ENCODE measurements around the gene RPS26. TPM values are rescaled to one million over a fixed set of nuclear protein-coding genes. Genes with fewer than 3 reads are reported as not detected.

The RPS26 gene
- total and polyA plus RNA-seq, 2 donors from 2014 or later = 46.7 to 637 TPM

GRCh38 chr12:56014205-56014604 lies 27.5 kb upstream of the RPS26 start:
- H3K9ac ChIP-seq (ENCODE audit: low read length in 3 of 3) = peak overlapping the region in 1 of 3 donors; percentile 14
- FAIRE-seq = no peak
- peaks cover 0 to 12% (median 6%) of the 10 kb centered on the region in 3 donors for H3K4me1 ChIP-seq (ENCODE audit: control insufficient read depth in 2 of 3, insufficient read depth in 2 of 3, low read depth in 1 of 3, low read length in 3 of 3)
- H3K9me3 ChIP-seq (ENCODE audit: control insufficient read depth in 2 of 3, insufficient read depth in 1 of 3, low read length in 3 of 3) = no peaks in the 10 kb centered on the region
- peak overlapping the region; percentile 51 to 73 for H3K27ac ChIP-seq (ENCODE audit: low read depth in 2 of 2, low read length in 2 of 2)
- no peak overlapping the region for H3K4me3 ChIP-seq (ENCODE audit: low read length in 3 of 3)
- TF ChIP-seq CTCF (IDR thresholded peaks at IDR 0.05; ENCODE audit: borderline replicate concordance, extremely low read depth, insufficient read depth) = no peak
- H3K27me3 ChIP-seq (ENCODE audit: control insufficient read depth, insufficient read depth, low read length) = no peaks in the 10 kb centered on the region
- no peaks in the 10 kb centered on the region for H3K36me3 ChIP-seq (ENCODE audit: control insufficient read depth in 2 of 3, insufficient read depth in 3 of 3, low read length in 3 of 3)
- intact Hi-C loops (cut with DNase I) = no loop called here
- DNase-seq = peak in 3 of 5 donors; percentile 55 to 88 (median 85)

- peaks cover 0 to 17% (median 6%) of the 10 kb centered on the region in 3 donors for H3K4me1 ChIP-seq (ENCODE audit: control insufficient read depth in 2 of 3, insufficient read depth in 2 of 3, low read depth in 1 of 3, low read length in 3 of 3)
- no peak overlapping the region for H3K4me3 ChIP-seq (ENCODE audit: low read length in 3 of 3)
- no peak for TF ChIP-seq CTCF (IDR thresholded peaks at IDR 0.05; ENCODE audit: borderline replicate concordance, extremely low read depth, insufficient read depth)
- no peak overlapping the region for H3K9ac ChIP-seq (ENCODE audit: low read length in 3 of 3)
- no peaks in the 10 kb centered on the region for H3K27me3 ChIP-seq (ENCODE audit: control insufficient read depth, insufficient read depth, low read length)
- no peak overlapping the region for H3K27ac ChIP-seq (ENCODE audit: low read depth in 2 of 2, low read length in 2 of 2)
- FAIRE-seq (no peak), DNase-seq (no peak)
- no peaks in the 10 kb centered on the region for H3K36me3 ChIP-seq (ENCODE audit: control insufficient read depth in 2 of 3, insufficient read depth in 3 of 3, low read length in 3 of 3)
- intact Hi-C loops (cut with DNase I) = no loop called here
- no peaks in the 10 kb centered on the region for H3K9me3 ChIP-seq (ENCODE audit: control insufficient read depth in 2 of 3, insufficient read depth in 1 of 3, low read length in 3 of 3)
These were observed 24.5 kb upstream of the RPS26 start for GRCh38 chr12:56017181-56017580.

- Histone ChIP-seq H3K27ac (ENCODE audit: low read depth in 2 of 2, low read length in 2 of 2) (peak overlapping the region; percentile 9 to 61), H3K27me3 (ENCODE audit: control insufficient read depth, insufficient read depth, low read length) (no peaks in the 10 kb centered on the region), H3K4me3 (ENCODE audit: low read length in 3 of 3) (no peak overlapping the region), H3K9me3 (ENCODE audit: control insufficient read depth in 2 of 3, insufficient read depth in 1 of 3, low read length in 3 of 3) (no peaks in the 10 kb centered on the region), H3K36me3 (ENCODE audit: control insufficient read depth in 2 of 3, insufficient read depth in 3 of 3, low read length in 3 of 3) (no peaks in the 10 kb centered on the region), H3K4me1 (ENCODE audit: control insufficient read depth in 2 of 3, insufficient read depth in 2 of 3, low read depth in 1 of 3, low read length in 3 of 3) (peaks cover 0 to 14% (median 6%) of the 10 kb centered on the region in 3 donors), H3K9ac (ENCODE audit: low read length in 3 of 3) (no peak overlapping the region)
- DNase-seq (no peak), FAIRE-seq (no peak)
- TF ChIP-seq CTCF (IDR thresholded peaks at IDR 0.05; ENCODE audit: borderline replicate concordance, extremely low read depth, insufficient read depth) = no peak
- intact Hi-C loops (cut with DNase I) = no loop called here
These were observed 23.4 kb upstream of the RPS26 start for GRCh38 chr12:56018356-56018755.
